ENCODE data around the gene ARHGEF4. TPM values are rescaled to one million over a fixed set of nuclear protein-coding genes. Genes with fewer than 3 reads are reported as not detected.

ARHGEF4 gene
- total and polyA plus RNA-seq, 5 donors, result 1.8 to 5.2 (median 2.8) TPM

DNA sequence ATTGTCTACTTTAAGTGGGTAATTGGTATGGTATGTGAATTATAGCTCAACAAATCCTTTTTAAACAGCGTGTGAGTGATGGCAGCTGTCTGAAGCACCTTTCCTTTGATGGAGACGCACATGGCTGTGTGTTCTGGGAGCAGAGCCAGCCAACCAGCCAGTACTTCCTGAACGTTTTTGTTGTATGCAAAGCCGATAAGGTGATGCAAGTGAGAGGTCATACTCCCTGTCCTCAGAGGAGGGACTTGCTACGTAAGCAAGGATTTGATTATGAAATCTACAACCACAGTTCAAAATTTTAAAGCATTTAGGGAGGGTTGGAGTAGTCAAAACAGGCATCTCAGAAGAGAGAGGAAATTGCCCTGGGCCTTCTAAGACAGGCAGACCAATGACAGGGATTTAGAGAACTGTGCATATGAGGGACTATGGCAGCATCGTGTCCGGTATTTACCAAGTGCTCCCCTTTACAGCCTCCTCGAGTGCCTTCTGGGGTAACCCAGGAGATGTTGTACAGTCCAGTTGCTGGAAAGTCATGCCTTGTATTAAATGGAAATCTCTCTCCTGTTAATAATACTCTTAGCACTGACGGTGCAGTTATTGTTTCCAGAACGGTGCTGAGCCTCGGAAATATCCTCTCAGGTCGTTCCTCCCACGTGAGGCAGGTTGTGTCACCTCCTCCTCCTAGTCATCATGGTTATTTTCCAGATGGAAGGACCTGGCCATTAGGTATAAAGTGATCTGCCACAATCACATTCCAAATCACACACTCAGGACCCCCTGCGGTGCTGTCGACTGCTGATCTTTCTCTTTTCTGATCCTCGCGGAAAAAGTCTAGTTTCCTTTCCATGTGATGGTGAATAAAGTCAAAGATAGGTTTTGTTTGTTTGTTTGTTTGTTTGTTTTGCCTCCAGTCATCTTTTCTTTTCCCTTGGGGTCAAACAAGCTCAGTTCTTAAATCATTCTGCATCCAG, 28.4 kb downstream of the ARHGEF4 start:
- Histone ChIP-seq H3K27me3 (ENCODE audit: control insufficient read depth, insufficient read depth) (no peaks in the 10 kb centered on the region), H3K9me3 (ENCODE audit: control insufficient read depth, low read length) (no peaks in the 10 kb centered on the region), H3K27ac (ENCODE audit: low read length) (peak overlapping the region; percentile 50), H3K4me3 (ENCODE audit: low read length) (no peak overlapping the region), H3K4me1 (ENCODE audit: control insufficient read depth, insufficient read depth, low read length) (peaks cover 3% of the 10 kb centered on the region)
- ATAC-seq (peak; percentile 93), DNase-seq (peak in 2 of 3 donors; percentile 48 to 70)
- WGBS, result 49% methylated on average over 17 of the region's 17 CpGs
- intact Hi-C loops (cut with DNase I), result no loop called here

- intact Hi-C loops (cut with DNase I), result loop anchor here in 2 of 4 donors (5.0 kb wide), 1 partner anchor 72 kb away; no protein-coding TSS in a partner anchor
- no peak overlapping the region for H3K27ac ChIP-seq (ENCODE audit: low read length)
- H3K4me3 ChIP-seq (ENCODE audit: low read length), result no peak overlapping the region
- ATAC-seq (no peak), DNase-seq (no peak)
- no peaks in the 10 kb centered on the region for H3K27me3 ChIP-seq (ENCODE audit: control insufficient read depth, insufficient read depth)
- H3K9me3 ChIP-seq (ENCODE audit: control insufficient read depth, low read length), result no peaks in the 10 kb centered on the region
- H3K4me1 ChIP-seq (ENCODE audit: control insufficient read depth, insufficient read depth, low read length), result peaks cover 2% of the 10 kb centered on the region
- WGBS, result 67% methylated on average over 18 of the region's 18 CpGs
Observed at GRCh38 chr2:130869441-130870160, 32.9 kb downstream of the ARHGEF4 start.

DNA sequence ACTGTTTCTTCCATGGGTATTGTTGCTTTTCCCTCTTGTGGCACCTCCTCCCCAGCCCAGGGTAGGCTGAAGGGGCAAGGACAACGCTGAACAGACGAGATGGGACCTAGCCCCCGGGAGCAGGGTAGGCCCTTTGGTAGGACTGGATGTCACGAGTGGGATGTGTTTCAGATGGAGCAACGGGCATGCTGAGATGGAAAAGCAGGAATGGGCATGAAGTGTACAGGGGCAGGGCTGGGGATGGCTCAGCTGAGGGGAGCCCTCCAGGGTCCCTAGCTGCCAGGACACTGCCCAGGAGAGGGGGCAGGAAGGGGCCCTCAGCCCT, 33.4 kb downstream of the ARHGEF4 start:
- 61% methylated on average over 5 of the region's 5 CpGs for WGBS
- Histone ChIP-seq H3K4me3 (ENCODE audit: low read length) (no peak overlapping the region), H3K27me3 (ENCODE audit: control insufficient read depth, insufficient read depth) (no peaks in the 10 kb centered on the region), H3K4me1 (ENCODE audit: control insufficient read depth, insufficient read depth, low read length) (peaks cover under 1% of the 10 kb centered on the region), H3K9me3 (ENCODE audit: control insufficient read depth, low read length) (no peaks in the 10 kb centered on the region), H3K27ac (ENCODE audit: low read length) (no peak overlapping the region)
- ATAC-seq (no peak), DNase-seq (no peak)
- intact Hi-C loops (cut with DNase I), result loop anchor here in 2 of 4 donors (5.0 kb wide), 1 partner anchor 73 kb away; no protein-coding TSS in a partner anchor

GRCh38 chr2:130870779-130871178, 34.1 kb downstream of the ARHGEF4 start:
- no peaks in the 10 kb centered on the region for H3K4me1 ChIP-seq (ENCODE audit: control insufficient read depth, insufficient read depth, low read length)
- DNase-seq (no peak), ATAC-seq (no peak)
- H3K27ac ChIP-seq (ENCODE audit: low read length), result no peak overlapping the region
- intact Hi-C loops (cut with DNase I), result loop anchor here in 2 of 4 donors (5.0 kb wide), 1 partner anchor 73 kb away; no protein-coding TSS in a partner anchor
- WGBS, result 75% methylated on average over 7 of the region's 7 CpGs
- H3K27me3 ChIP-seq (ENCODE audit: control insufficient read depth, insufficient read depth), result no peaks in the 10 kb centered on the region
- no peak overlapping the region for H3K4me3 ChIP-seq (ENCODE audit: low read length)
- H3K9me3 ChIP-seq (ENCODE audit: control insufficient read depth, low read length), result no peaks in the 10 kb centered on the region

GRCh38 chr2:130871843-130872740, 35.4 kb downstream of the ARHGEF4 start:
- no peak overlapping the region for H3K4me3 ChIP-seq (ENCODE audit: low read length)
- H3K4me1 ChIP-seq (ENCODE audit: control insufficient read depth, insufficient read depth, low read length), result no peaks in the 10 kb centered on the region
- WGBS, result 75% methylated on average over 20 of the region's 20 CpGs
- DNase-seq, result no peak
- H3K9me3 ChIP-seq (ENCODE audit: control insufficient read depth, low read length), result no peaks in the 10 kb centered on the region
- intact Hi-C loops (cut with DNase I), result loop anchor here (2.0 to 5.0 kb wide), 3 partner anchors 71 to 75 kb away; no protein-coding TSS in a partner anchor
- H3K27me3 ChIP-seq (ENCODE audit: control insufficient read depth, insufficient read depth), result no peaks in the 10 kb centered on the region
- no peak overlapping the region for H3K27ac ChIP-seq (ENCODE audit: low read length)
- no peak for ATAC-seq

- DNase-seq (no peak), ATAC-seq (peak in 1 of 2 donors; percentile 29)
- Histone ChIP-seq H3K27me3 (ENCODE audit: control insufficient read depth, insufficient read depth) (no peaks in the 10 kb centered on the region), H3K9me3 (ENCODE audit: control insufficient read depth, low read length) (no peaks in the 10 kb centered on the region), H3K4me3 (ENCODE audit: low read length) (no peak overlapping the region), H3K4me1 (ENCODE audit: control insufficient read depth, insufficient read depth, low read length) (no peaks in the 10 kb centered on the region), H3K27ac (ENCODE audit: low read length) (no peak overlapping the region)
- intact Hi-C loops (cut with DNase I), result loop anchor here (2.0 to 5.0 kb wide), 3 partner anchors 72 to 76 kb away; no protein-coding TSS in a partner anchor
- WGBS, result 80% methylated on average over 6 of the region's 6 CpGs
Observed at GRCh38 chr2:130872741-130873125, 36.0 kb downstream of the ARHGEF4 start.

- Histone ChIP-seq H3K9me3 (ENCODE audit: control insufficient read depth, low read length) (no peaks in the 10 kb centered on the region), H3K4me1 (ENCODE audit: control insufficient read depth, insufficient read depth, low read length) (no peaks in the 10 kb centered on the region), H3K27me3 (ENCODE audit: control insufficient read depth, insufficient read depth) (no peaks in the 10 kb centered on the region), H3K27ac (ENCODE audit: low read length) (no peak overlapping the region), H3K4me3 (ENCODE audit: low read length) (no peak overlapping the region)
- DNase-seq (peak; percentile 67 to 85 (median 74)), ATAC-seq (peak; percentile 60 to 76)
- intact Hi-C loops (cut with DNase I), result loop anchor here (2.0 to 5.0 kb wide), 3 partner anchors 73 to 77 kb away; no protein-coding TSS in a partner anchor
- WGBS, result 37% methylated on average over 9 of the region's 9 CpGs
Observed at GRCh38 chr2:130873700-130874346, 37.1 kb downstream of the ARHGEF4 start.

GRCh38 chr2:130874512-130874911, 37.8 kb downstream of the ARHGEF4 start:
- ATAC-seq (no peak), DNase-seq (no peak)
- Histone ChIP-seq H3K4me3 (ENCODE audit: low read length) (no peak overlapping the region), H3K27me3 (ENCODE audit: control insufficient read depth, insufficient read depth) (no peaks in the 10 kb centered on the region), H3K4me1 (ENCODE audit: control insufficient read depth, insufficient read depth, low read length) (no peaks in the 10 kb centered on the region), H3K9me3 (ENCODE audit: control insufficient read depth, low read length) (no peaks in the 10 kb centered on the region), H3K27ac (ENCODE audit: low read length) (no peak overlapping the region)
- intact Hi-C loops (cut with DNase I), result loop anchor here in 2 of 4 donors (5.0 kb wide), 1 partner anchor 77 kb away; no protein-coding TSS in a partner anchor
- 82% methylated on average over 3 of the region's 3 CpGs for WGBS

- no peak overlapping the region for H3K27ac ChIP-seq (ENCODE audit: low read length)
- DNase-seq (no peak), ATAC-seq (no peak)
- no peaks in the 10 kb centered on the region for H3K27me3 ChIP-seq (ENCODE audit: control insufficient read depth, insufficient read depth)
- no peak overlapping the region for H3K4me3 ChIP-seq (ENCODE audit: low read length)
- WGBS, result 90% methylated on average over 9 of the region's 9 CpGs
- H3K9me3 ChIP-seq (ENCODE audit: control insufficient read depth, low read length), result no peaks in the 10 kb centered on the region
- H3K4me1 ChIP-seq (ENCODE audit: control insufficient read depth, insufficient read depth, low read length), result no peaks in the 10 kb centered on the region
- intact Hi-C loops (cut with DNase I), result no loop called here
Observed at GRCh38 chr2:130875935-130876334, 39.2 kb downstream of the ARHGEF4 start.

GRCh38 chr2:130877258-130877657, 40.5 kb downstream of the ARHGEF4 start:
- H3K4me1 ChIP-seq (ENCODE audit: control insufficient read depth, insufficient read depth, low read length), result no peaks in the 10 kb centered on the region
- intact Hi-C loops (cut with DNase I), result no loop called here
- H3K4me3 ChIP-seq (ENCODE audit: low read length), result no peak overlapping the region
- H3K27me3 ChIP-seq (ENCODE audit: control insufficient read depth, insufficient read depth), result no peaks in the 10 kb centered on the region
- ATAC-seq (no peak), DNase-seq (no peak)
- no peak overlapping the region for H3K27ac ChIP-seq (ENCODE audit: low read length)
- no peaks in the 10 kb centered on the region for H3K9me3 ChIP-seq (ENCODE audit: control insufficient read depth, low read length)
- 84% methylated on average over 5 of the region's 5 CpGs for WGBS

All from right cardiac atrium (tissue), 5 donors.